CD4-positive, alpha-beta memory T cell (primary cell): Measurements from ENCODE around the gene RTCA. TPM values are rescaled to one million over a fixed set of nuclear protein-coding genes. Genes with fewer than 3 reads are reported as not detected.
"Not testable (repeated sequence)": the region's sequence is repeated elsewhere in the genome, so short reads cannot be mapped to it uniquely, and the experiment has no call there.

Experiments used
- CTCF ChIA-PET: fragments of 350-600 bp; sonication (Branson Sonifier 250); formaldehyde crosslinking; loops from one replicate; lab custom pipeline; 2021; ENCODE audit warnings: inconsistent platforms; ENCODE audit not compliant: partially characterized antibody; lab: Charles Lee
- POLR2A ChIA-PET: fragments of 350-600 bp; sonication (Branson Sonifier 250); formaldehyde crosslinking; loops from one replicate; lab custom pipeline; 2021; ENCODE audit not compliant: partially characterized antibody; lab: Charles Lee
- DNase-seq, 5 donors: peaks; one replicate each; pipeline versions ENCODE4 v3.0.0 to v3.0.0-alpha.2; 2020 to 2022; ENCODE audit warnings: mixed read lengths in 1 of 5
- H3K27ac ChIP-seq: one replicate; pipeline ENCODE4 v1.7.0; 2013; ENCODE audit warnings: low read depth, low read length
- H3K27me3 ChIP-seq: 2 replicates; pipeline ENCODE4 v1.7.0; 2013; ENCODE audit warnings: mild to moderate bottlenecking, low read length, moderate library complexity; ENCODE audit not compliant: insufficient read depth
- H3K36me3 ChIP-seq: 2 replicates; pipeline ENCODE4 v1.7.0; 2013; ENCODE audit warnings: mild to moderate bottlenecking, low read length, moderate library complexity; ENCODE audit not compliant: insufficient read depth
- H3K4me1 ChIP-seq: 2 replicates; pipeline ENCODE4 v1.7.0; 2013; ENCODE audit warnings: mild to moderate bottlenecking, low read length, moderate library complexity; ENCODE audit not compliant: insufficient read depth
- H3K4me3 ChIP-seq, 2 donors: one replicate each; pipeline ENCODE4 v1.7.0; 2013; ENCODE audit warnings: low read length in 2 of 2, mild to moderate bottlenecking in 1 of 2
- H3K9me3 ChIP-seq, 2 donors: one replicate each; pipeline ENCODE4 v1.7.0; 2013; ENCODE audit warnings: low read length in 2 of 2, control low read depth in 1 of 2; ENCODE audit not compliant: control insufficient read depth in 1 of 2
- H3K27ac Mint-ChIP-seq, 7 donors: one replicate each; pipeline ENCODE4 v1.8.0; 2020 to 2021; ENCODE audit warnings: mixed read lengths in 7 of 7, mild to moderate bottlenecking in 6 of 7, inconsistent platforms in 3 of 7, moderate library complexity in 3 of 7
- H3K27me3 Mint-ChIP-seq, 2 donors: one replicate each; pipeline ENCODE4 v1.8.0; 2020 to 2021; ENCODE audit warnings: mixed read lengths in 2 of 2
- H3K36me3 Mint-ChIP-seq, 2 donors: one replicate each; pipeline ENCODE4 v1.8.0; 2020 to 2021; ENCODE audit warnings: mixed read lengths in 2 of 2, inconsistent platforms in 1 of 2, mild to moderate bottlenecking in 1 of 2
- H3K4me1 Mint-ChIP-seq, 4 donors: one replicate each; pipeline ENCODE4 v1.8.0; 2020 to 2021; ENCODE audit warnings: mixed read lengths in 4 of 4, mild to moderate bottlenecking in 1 of 4
- H3K4me3 Mint-ChIP-seq, 8 donors: one replicate each; pipeline ENCODE4 v1.8.0; 2020 to 2021; ENCODE audit warnings: mixed read lengths in 8 of 8, mild to moderate bottlenecking in 7 of 8, moderate library complexity in 6 of 8, inconsistent platforms in 3 of 8
- H3K9me3 Mint-ChIP-seq, 8 donors: one replicate each; pipeline ENCODE4 v1.8.0; 2020 to 2021; ENCODE audit warnings: mixed read lengths in 8 of 8, mild to moderate bottlenecking in 5 of 8, inconsistent platforms in 3 of 8, moderate library complexity in 1 of 8
- intact Hi-C: fragments of 100-400 bp; cut with micrococcal nuclease; formaldehyde crosslinking; loops from one replicate; pipeline ENCODE4 v1.15.1; 2023
- microRNA-seq: library from miRNA; unstranded; fragments of <30 nt; microRNA quantifications from one replicate; pipeline ENCODE4 v1.2.0, GENCODE V29; 2021; ENCODE audit warnings: borderline replicate concordance, borderline number of aligned reads, borderline microRNAs expressed, mixed read lengths
- polyA plus RNA-seq, 2 donors: library from polyadenylated mRNA; unstranded; fragments of 300-500 nt; fragmentation: Illumina TruSeq; gene quantifications; one replicate each; pipeline ENCODE4 v1.2.3, GENCODE V29; 2021
- total RNA-seq, 2 experiments: library from RNA; stranded (reverse); gene quantifications; one replicate each; pipeline ENCODE4 v1.2.3, GENCODE V29; 2021

Gene RTCA
- total and polyA plus RNA-seq, 4 experiments from 2014 or later = 19.0 to 41.4 (median 32.2) TPM

GRCh38 chr1:100337878-100338277 lies 71.9 kb downstream of the RTCA start:
- H3K4me1 Mint-ChIP-seq, intact Hi-C loops, H3K27ac Mint-ChIP-seq, POLR2A ChIA-PET, H3K27me3 ChIP-seq, H3K36me3 ChIP-seq, H3K9me3 Mint-ChIP-seq, H3K9me3 ChIP-seq, DNase-seq, H3K27ac ChIP-seq, H3K36me3 Mint-ChIP-seq, H3K4me3 ChIP-seq, H3K27me3 Mint-ChIP-seq, CTCF ChIA-PET, H3K4me3 Mint-ChIP-seq, H3K4me1 ChIP-seq: not testable (repeated sequence)

DNA sequence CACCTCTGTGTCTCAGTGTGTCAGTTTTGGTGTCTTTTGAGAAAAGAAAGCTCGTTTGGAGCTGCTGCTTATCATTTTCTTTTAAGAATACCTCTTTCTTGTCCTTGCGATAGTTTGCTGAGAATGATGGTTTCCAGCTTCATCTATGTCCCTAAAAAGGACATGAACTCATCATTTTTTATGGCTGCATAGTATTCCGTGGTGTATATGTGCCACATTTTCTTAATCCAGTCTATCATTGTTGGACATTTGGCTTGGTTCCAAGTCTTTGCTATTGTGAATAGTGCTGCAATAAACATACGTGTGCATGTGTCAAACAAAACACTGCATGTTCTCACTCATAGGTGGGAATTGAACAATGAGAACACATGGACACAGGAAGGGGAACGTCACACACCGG lies 73.7 kb downstream of the RTCA start:
- peak overlapping the region in 1 of 7 donors; percentile 59 for H3K27ac Mint-ChIP-seq
- H3K36me3 ChIP-seq, H3K27ac ChIP-seq, POLR2A ChIA-PET, H3K27me3 Mint-ChIP-seq, H3K4me3 Mint-ChIP-seq, H3K27me3 ChIP-seq, H3K4me1 ChIP-seq, H3K36me3 Mint-ChIP-seq, H3K4me1 Mint-ChIP-seq, H3K9me3 ChIP-seq, H3K9me3 Mint-ChIP-seq, H3K4me3 ChIP-seq, DNase-seq, intact Hi-C loops, CTCF ChIA-PET: not testable (repeated sequence)

- no peaks in the 10 kb centered on the region for H3K4me1 ChIP-seq
- no peaks in the 10 kb centered on the region for H3K9me3 ChIP-seq
- DNase-seq = no peak
- H3K27me3 ChIP-seq = no peaks in the 10 kb centered on the region
- intact Hi-C loops = no loop called here
- Mint-ChIP-seq H3K4me3 (no peak overlapping the region), H3K4me1 (peaks cover 0 to 3% (median under 1%) of the 10 kb centered on the region in 4 donors), H3K9me3 (peaks cover 0 to 3% (median 0%) of the 10 kb centered on the region in 8 donors), H3K27ac (peak overlapping the region in 1 of 7 donors; percentile 2), H3K27me3 (peaks cover 2 to 6% of the 10 kb centered on the region in 2 donors), H3K36me3 (no peaks in the 10 kb centered on the region)
- POLR2A ChIA-PET = no interaction called here
- no peak overlapping the region for H3K4me3 ChIP-seq
- CTCF ChIA-PET = no interaction called here
- no peak overlapping the region for H3K27ac ChIP-seq
- H3K36me3 ChIP-seq = no peaks in the 10 kb centered on the region
Measured at GRCh38 chr1:100340494-100340893, 74.5 kb downstream of the RTCA start.

DNA sequence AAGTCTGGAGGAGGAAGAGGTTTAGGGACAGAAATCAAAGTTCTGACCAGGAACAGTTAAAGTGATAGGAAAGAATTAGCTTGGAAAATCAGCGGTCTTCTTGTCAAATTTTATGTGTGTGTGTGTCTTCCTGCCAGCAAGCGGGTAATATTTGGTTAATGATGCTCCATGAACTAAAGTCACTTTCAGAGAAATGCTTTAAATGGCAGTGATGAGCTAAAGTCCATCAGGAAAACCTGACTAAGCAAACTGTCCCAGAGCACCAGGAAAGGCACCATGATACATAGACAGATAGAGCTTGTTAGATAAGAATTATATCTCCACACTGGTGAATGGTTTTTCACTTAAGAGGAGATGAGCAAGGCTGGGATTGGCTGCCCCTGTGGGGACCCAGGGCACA lies 76.3 kb downstream of the RTCA start:
- no peak overlapping the region for H3K27ac Mint-ChIP-seq
- H3K36me3 Mint-ChIP-seq = no peaks in the 10 kb centered on the region
- H3K4me3 ChIP-seq = no peak overlapping the region
- no peak for DNase-seq
- no peaks in the 10 kb centered on the region for H3K36me3 ChIP-seq
- POLR2A ChIA-PET = no interaction called here
- no peaks in the 10 kb centered on the region for H3K9me3 ChIP-seq
- no peaks in the 10 kb centered on the region for H3K27me3 Mint-ChIP-seq
- CTCF ChIA-PET = no interaction called here
- H3K9me3 Mint-ChIP-seq = peaks cover 0 to under 1% (median 0%) of the 10 kb centered on the region in 8 donors
- intact Hi-C loops = no loop called here
- H3K4me1 ChIP-seq = no peaks in the 10 kb centered on the region
- H3K4me1 Mint-ChIP-seq = no peaks in the 10 kb centered on the region
- H3K4me3 Mint-ChIP-seq = no peak overlapping the region
- H3K27me3 ChIP-seq = no peaks in the 10 kb centered on the region
- no peak overlapping the region for H3K27ac ChIP-seq

Small RNA genes lying within 50 kb of the gene (microRNA-seq; reads per million reads assigned to microRNA genes)
- gene MIR553 = not detected

Other genes with a start within 250 kb of the RTCA start
- gene SASS6, start 133.3 kb upstream of the RTCA start, total RNA-seq = 1 to 10 TPM; 5.6 to 5.8 TPM
- gene SASS6, start 133.3 kb upstream of the RTCA start, polyA plus RNA-seq = 1 to 10 TPM; 1.5 to 2.4 TPM
- gene TRMT13, start 133.1 kb upstream of the RTCA start, total RNA-seq = 10 to 100 TPM; 45.8 to 45.9 TPM
- gene TRMT13, start 133.1 kb upstream of the RTCA start, polyA plus RNA-seq = 10 to 100 TPM; 12.5 to 12.8 TPM
- gene LRRC39, start 88.0 kb upstream of the RTCA start, total RNA-seq = 1 to 10 TPM; 1.0 to 1.3 TPM
- under 1 TPM in 1 of 2 donors, not detected in 1; 0.13 TPM for gene LRRC39, start 88.0 kb upstream of the RTCA start, polyA plus RNA-seq
- gene DBT, start 16.4 kb upstream of the RTCA start, total RNA-seq = 10 to 100 TPM; 16.1 to 16.8 TPM
- gene DBT, start 16.4 kb upstream of the RTCA start, polyA plus RNA-seq = 1 to 10 TPM; 2.1 to 6.5 TPM
- gene CDC14A, start 86.3 kb downstream of the RTCA start, total RNA-seq = 100 to 1,000 TPM; 108 to 119 TPM
- gene CDC14A, start 86.3 kb downstream of the RTCA start, polyA plus RNA-seq = 10 to 100 TPM; 37.7 to 72.3 TPM